ENCODE measurements around the gene IL23A. TPM values are rescaled to one million over a fixed set of nuclear protein-coding genes. Genes with fewer than 3 reads are reported as not detected.
A peak's percentile ranks its signal among the peaks of the same experiment; 100 is the strongest.

The IL23A gene
- total RNA-seq, 2 experiments from 2014 or later = 9.8 to 16.3 TPM

DNA sequence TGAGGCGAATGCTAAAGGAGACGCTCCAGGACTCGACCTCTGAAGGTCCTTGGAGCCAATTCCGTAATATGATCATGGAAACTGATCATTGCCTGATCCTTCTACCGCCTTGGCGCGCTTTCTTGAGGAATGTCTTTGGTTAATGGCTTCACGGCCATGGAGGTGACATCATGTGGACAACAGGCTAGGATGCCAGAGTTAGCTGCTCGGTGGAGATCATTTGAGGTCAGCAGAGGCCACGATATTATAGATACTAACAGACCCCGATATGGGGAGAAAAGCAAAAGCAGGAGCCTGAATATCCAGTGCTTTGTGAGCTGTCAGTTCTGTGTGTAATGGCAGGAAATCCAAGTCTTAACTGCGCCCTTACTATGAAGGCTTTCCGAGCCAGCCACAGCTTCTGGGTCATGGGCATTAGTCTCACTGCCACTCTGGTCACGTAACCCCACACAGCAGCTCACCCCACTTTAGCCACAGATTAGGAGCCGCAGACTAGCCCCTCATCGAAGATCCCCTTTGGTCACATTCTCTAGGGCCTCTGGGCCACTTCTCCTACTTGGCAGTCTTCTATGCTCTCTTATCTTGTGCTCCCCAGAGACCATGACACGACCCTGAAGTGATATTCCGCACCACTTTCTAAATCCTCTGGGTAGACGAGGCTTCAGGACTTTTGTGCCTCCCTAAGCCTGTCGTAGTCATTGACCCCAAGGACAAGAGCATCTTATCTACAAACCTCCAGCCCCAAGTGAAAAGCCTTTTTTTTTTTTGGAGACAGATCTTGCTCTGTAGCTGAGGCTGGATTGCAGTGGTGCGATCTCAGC, 37.8 kb upstream of the IL23A start:
- Histone ChIP-seq H3K79me2 (ENCODE audit: insufficient read depth, low read depth, low read length) (peaks cover 53% of the 10 kb centered on the region), H3K4me1 (ENCODE audit: insufficient read depth, low read length, poor library complexity, severe bottlenecking) (peaks cover 61% of the 10 kb centered on the region)

DNA sequence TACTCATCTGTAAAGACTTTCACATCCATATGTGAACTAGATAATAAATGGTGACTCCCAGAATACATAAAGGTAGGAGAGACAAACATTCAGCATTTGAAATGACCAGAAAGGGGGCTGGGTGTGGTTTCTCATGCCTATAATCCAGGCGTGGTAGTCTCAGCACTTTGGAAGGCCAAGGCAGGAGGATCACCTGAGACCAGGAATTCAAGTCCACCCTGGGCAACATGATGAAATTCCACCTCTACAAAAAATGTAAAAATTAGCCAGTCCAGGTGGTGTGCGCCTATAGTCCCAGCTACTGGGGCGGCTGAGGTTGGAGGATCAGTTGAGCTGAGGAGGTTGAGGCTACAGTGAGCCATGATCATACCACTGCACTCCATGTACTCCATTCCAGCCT, 34.4 kb upstream of the IL23A start:
- no peaks in the 10 kb centered on the region for H3K9me3 ChIP-seq (ENCODE audit: low read length)
- H3K79me2 ChIP-seq (ENCODE audit: insufficient read depth, low read depth, low read length) = peaks cover 18% of the 10 kb centered on the region
- H3K27ac ChIP-seq (ENCODE audit: low read depth, low read length, poor library complexity, severe bottlenecking) = no peak overlapping the region
- no peak overlapping the region for H3K4me2 ChIP-seq (ENCODE audit: low read length)
- POLR2A ChIA-PET = no interaction called here
- TF ChIP-seq, protein P1, sequence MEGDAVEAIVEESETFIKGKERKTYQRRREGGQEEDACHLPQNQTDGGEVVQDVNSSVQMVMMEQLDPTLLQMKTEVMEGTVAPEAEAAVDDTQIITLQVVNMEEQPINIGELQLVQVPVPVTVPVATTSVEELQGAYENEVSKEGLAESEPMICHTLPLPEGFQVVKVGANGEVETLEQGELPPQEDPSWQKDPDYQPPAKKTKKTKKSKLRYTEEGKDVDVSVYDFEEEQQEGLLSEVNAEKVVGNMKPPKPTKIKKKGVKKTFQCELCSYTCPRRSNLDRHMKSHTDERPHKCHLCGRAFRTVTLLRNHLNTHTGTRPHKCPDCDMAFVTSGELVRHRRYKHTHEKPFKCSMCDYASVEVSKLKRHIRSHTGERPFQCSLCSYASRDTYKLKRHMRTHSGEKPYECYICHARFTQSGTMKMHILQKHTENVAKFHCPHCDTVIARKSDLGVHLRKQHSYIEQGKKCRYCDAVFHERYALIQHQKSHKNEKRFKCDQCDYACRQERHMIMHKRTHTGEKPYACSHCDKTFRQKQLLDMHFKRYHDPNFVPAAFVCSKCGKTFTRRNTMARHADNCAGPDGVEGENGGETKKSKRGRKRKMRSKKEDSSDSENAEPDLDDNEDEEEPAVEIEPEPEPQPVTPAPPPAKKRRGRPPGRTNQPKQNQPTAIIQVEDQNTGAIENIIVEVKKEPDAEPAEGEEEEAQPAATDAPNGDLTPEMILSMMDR (conservative IDR thresholded peaks at IDR 0.05; ENCODE audit: low read length) = no peak
- TF ChIP-seq EZH2phosphoT487 (IDR thresholded peaks at IDR 0.05; ENCODE audit: borderline replicate concordance, low read depth, low read length) = no peak
- no peak for DNase-seq (ENCODE audit: low spot score)
- CTCF ChIA-PET (ENCODE audit: unreplicated experiment) = interaction anchor here (1.5 kb wide), 1 partner anchor 160 kb away, joined by 4 read pairs; no protein-coding TSS in a partner anchor
- BruUV-seq (replicated peaks) = no TSS peak
- H3K9me2 ChIP-seq (ENCODE audit: insufficient read depth, low read length) = no peaks in the 10 kb centered on the region
- peaks cover 45% of the 10 kb centered on the region; the same call in 1 of the 2 replicates for H3K36me3 ChIP-seq (ENCODE audit: insufficient read depth, low read length)
- H3K4me1 ChIP-seq (ENCODE audit: insufficient read depth, low read length, poor library complexity, severe bottlenecking) = peaks cover 30% of the 10 kb centered on the region
- intact Hi-C loops (cut with micrococcal nuclease; ENCODE audit: unreplicated experiment) = no loop called here
- H3K4me3 ChIP-seq (ENCODE audit: low read depth, low read length, poor library complexity, severe bottlenecking) = no peak overlapping the region
- 0 out of 2 replicates have a peak, but pooled peaks cover under 1% of the 10 kb centered on the region for H4K20me1 ChIP-seq (ENCODE audit: insufficient read depth, low read length)
- H2AFZ ChIP-seq (ENCODE audit: low read length) = no peak overlapping the region

More for the DNA sequence above, 37.8 kb upstream of the IL23A start:
- no peaks in the 10 kb centered on the region for H3K9me2 ChIP-seq (ENCODE audit: insufficient read depth, low read length)
- peak overlapping the region; percentile 64; the same call in 1 of the 2 replicates for H2AFZ ChIP-seq (ENCODE audit: low read length)
- peak overlapping the region; percentile 75 for H3K27ac ChIP-seq (ENCODE audit: low read depth, low read length, poor library complexity, severe bottlenecking)
- no peaks in the 10 kb centered on the region for H3K9me3 ChIP-seq (ENCODE audit: low read length)
- intact Hi-C loops (cut with micrococcal nuclease; ENCODE audit: unreplicated experiment) = loop anchor here (2.0 kb wide), 1 partner anchor 108 kb away; no protein-coding TSS in a partner anchor
- DNase-seq (ENCODE audit: low spot score) = no peak
- TF ChIP-seq, protein P1 (conservative IDR thresholded peaks at IDR 0.05; ENCODE audit: low read length) = no peak
- H3K4me2 ChIP-seq (ENCODE audit: low read length) = peak overlapping the region; percentile 89
- H3K36me3 ChIP-seq (ENCODE audit: insufficient read depth, low read length) = peaks cover 54% of the 10 kb centered on the region
- H4K20me1 ChIP-seq (ENCODE audit: insufficient read depth, low read length) = 0 out of 2 replicates have a peak, but pooled peaks cover 11% of the 10 kb centered on the region
- H3K4me3 ChIP-seq (ENCODE audit: low read depth, low read length, poor library complexity, severe bottlenecking) = peak overlapping the region; percentile 79
- ChIA-PET POLR2A (interaction anchor here (0.7 to 1.8 kb wide), 3 partner anchors 9 to 33 kb away, joined by 3 to 5 read pairs (median 3); no protein-coding TSS in a partner anchor), CTCF (ENCODE audit: unreplicated experiment) (no interaction called here)
- TSS peak; percentile 88 for BruUV-seq (replicated peaks)

Measured in OCI-LY7 (cell line).